ENCODE data around the gene FLYWCH2.

DNA sequence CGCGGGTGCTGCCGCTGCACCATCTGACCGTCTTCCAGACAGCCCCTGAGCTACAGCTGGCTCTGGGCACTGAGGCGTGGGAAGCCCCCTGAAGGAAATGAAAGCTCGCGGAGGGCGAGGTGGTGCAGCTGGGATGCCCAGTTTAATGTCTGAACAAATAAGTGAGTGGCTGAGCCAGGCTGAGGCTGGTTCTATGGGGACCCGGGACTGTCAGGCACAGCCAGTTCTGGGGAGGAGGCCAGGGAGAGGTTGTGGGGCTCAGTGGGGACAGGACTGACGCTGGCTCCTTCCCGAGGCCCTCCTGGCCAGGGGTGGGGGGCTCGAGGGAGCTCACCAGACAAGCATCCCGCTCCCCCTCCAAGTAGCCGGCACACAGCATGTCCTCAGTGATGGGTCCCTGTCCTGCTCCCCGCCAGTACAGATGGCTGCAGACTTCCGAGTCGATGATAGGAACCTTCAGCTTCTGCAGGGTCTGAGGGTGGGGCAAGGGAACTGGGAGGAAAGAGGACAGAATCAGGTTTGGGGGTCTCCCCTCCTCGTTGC, 29.4 kb upstream of the FLYWCH2 start:
- no peak for TF ChIP-seq TAF1 (IDR thresholded peaks at IDR 0.05; ENCODE audit: borderline replicate concordance, insufficient read depth, low read length)
- TF ChIP-seq, protein P1, sequence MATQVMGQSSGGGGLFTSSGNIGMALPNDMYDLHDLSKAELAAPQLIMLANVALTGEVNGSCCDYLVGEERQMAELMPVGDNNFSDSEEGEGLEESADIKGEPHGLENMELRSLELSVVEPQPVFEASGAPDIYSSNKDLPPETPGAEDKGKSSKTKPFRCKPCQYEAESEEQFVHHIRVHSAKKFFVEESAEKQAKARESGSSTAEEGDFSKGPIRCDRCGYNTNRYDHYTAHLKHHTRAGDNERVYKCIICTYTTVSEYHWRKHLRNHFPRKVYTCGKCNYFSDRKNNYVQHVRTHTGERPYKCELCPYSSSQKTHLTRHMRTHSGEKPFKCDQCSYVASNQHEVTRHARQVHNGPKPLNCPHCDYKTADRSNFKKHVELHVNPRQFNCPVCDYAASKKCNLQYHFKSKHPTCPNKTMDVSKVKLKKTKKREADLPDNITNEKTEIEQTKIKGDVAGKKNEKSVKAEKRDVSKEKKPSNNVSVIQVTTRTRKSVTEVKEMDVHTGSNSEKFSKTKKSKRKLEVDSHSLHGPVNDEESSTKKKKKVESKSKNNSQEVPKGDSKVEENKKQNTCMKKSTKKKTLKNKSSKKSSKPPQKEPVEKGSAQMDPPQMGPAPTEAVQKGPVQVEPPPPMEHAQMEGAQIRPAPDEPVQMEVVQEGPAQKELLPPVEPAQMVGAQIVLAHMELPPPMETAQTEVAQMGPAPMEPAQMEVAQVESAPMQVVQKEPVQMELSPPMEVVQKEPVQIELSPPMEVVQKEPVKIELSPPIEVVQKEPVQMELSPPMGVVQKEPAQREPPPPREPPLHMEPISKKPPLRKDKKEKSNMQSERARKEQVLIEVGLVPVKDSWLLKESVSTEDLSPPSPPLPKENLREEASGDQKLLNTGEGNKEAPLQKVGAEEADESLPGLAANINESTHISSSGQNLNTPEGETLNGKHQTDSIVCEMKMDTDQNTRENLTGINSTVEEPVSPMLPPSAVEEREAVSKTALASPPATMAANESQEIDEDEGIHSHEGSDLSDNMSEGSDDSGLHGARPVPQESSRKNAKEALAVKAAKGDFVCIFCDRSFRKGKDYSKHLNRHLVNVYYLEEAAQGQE (IDR thresholded peaks at IDR 0.05; ENCODE audit: insufficient read depth in 1 of 2, low read depth in 2 of 2, low read length in 2 of 2): no peak

All from PFSK-1 (cell line).